Stimulated activated CD4-positive, alpha-beta T cell treated with anti-CD3 and anti-CD28 coated beads, Interleukin-1b, Interleukin-23, amount 100 ng/mL, for 4 hours (primary cell): ENCODE data around the gene CCDC61.

Experiments
- DNase-seq, 2 donors: peaks; one replicate each; pipeline ENCODE4 v3.0.0-alpha.2; 2020; ENCODE audit warnings: low read depth in 2 of 2

CCDC61 gene

GRCh38 chr19:45994998-45995714, at the start of gene CCDC61:
TSS of gene CCDC61 (plus strand) at chr19:45995467. CDS start at chr19:46003019, 7,552 bp downstream.
- peak; percentile 86 to 95 for DNase-seq

GRCh38 chr19:45947926-45948325, 47.3 kb upstream of the CCDC61 start:
- DNase-seq, result no peak

GRCh38 chr19:45952341-45952685, 43.0 kb upstream of the CCDC61 start:
- DNase-seq, result no peak

- DNase-seq, result peak in 1 of 2 donors; percentile 41
Observed at GRCh38 chr19:45952686-45953505, 42.4 kb upstream of the CCDC61 start.

- no peak for DNase-seq
Observed at GRCh38 chr19:45953676-45954075, 41.6 kb upstream of the CCDC61 start.

GRCh38 chr19:45954156-45954555, 41.1 kb upstream of the CCDC61 start:
- DNase-seq, result no peak

GRCh38 chr19:45955905-45956608, 39.2 kb upstream of the CCDC61 start:
- DNase-seq, result no peak

GRCh38 chr19:45958320-45958719, 36.9 kb upstream of the CCDC61 start:
- DNase-seq, result no peak

- no peak for DNase-seq
Observed at GRCh38 chr19:45958769-45959516, 36.3 kb upstream of the CCDC61 start.

GRCh38 chr19:45959517-45960025, 35.7 kb upstream of the CCDC61 start:
- no peak for DNase-seq

GRCh38 chr19:45960595-45961235, 34.6 kb upstream of the CCDC61 start:
- no peak for DNase-seq

GRCh38 chr19:45962021-45962420, 33.2 kb upstream of the CCDC61 start:
- no peak for DNase-seq

- no peak for DNase-seq
Observed at GRCh38 chr19:45967246-45967645, 28.0 kb upstream of the CCDC61 start.

GRCh38 chr19:45968626-45969025, 26.6 kb upstream of the CCDC61 start:
- DNase-seq, result no peak

- DNase-seq, result no peak
Observed at GRCh38 chr19:45969676-45970075, 25.6 kb upstream of the CCDC61 start.

GRCh38 chr19:45971260-45971902, 23.9 kb upstream of the CCDC61 start:
- DNase-seq, result no peak

- DNase-seq, result peak in 1 of 2 donors; percentile 43
Observed at GRCh38 chr19:45972081-45972946, 23.0 kb upstream of the CCDC61 start.

GRCh38 chr19:45972947-45973540, 22.2 kb upstream of the CCDC61 start:
- DNase-seq, result no peak
